Glutamatergic neuron (in vitro differentiated cells): Measurements from ENCODE around the gene PIP4K2A. TPM values are rescaled to one million over a fixed set of nuclear protein-coding genes. Genes with fewer than 3 reads are reported as not detected.

Experiments used
- DNase-seq: peaks from one replicate; pipeline ENCODE4 v3.0.0; 2022
- H3K27ac Mint-ChIP-seq: one replicate; pipeline ENCODE4 v1.8.0; 2020; ENCODE audit warnings: mild to moderate bottlenecking, mixed read lengths, inconsistent platforms; ENCODE audit not compliant: unreplicated experiment
- H3K27me3 Mint-ChIP-seq: one replicate; pipeline ENCODE4 v1.8.0; 2020; ENCODE audit warnings: mild to moderate bottlenecking, moderate library complexity, mixed read lengths, inconsistent platforms; ENCODE audit not compliant: unreplicated experiment
- H3K36me3 Mint-ChIP-seq: one replicate; pipeline ENCODE4 v1.8.0; 2020; ENCODE audit warnings: mild to moderate bottlenecking, mixed read lengths, inconsistent platforms; ENCODE audit not compliant: unreplicated experiment
- H3K4me1 Mint-ChIP-seq: one replicate; pipeline ENCODE4 v1.8.0; 2020; ENCODE audit warnings: mild to moderate bottlenecking, low read depth, mixed read lengths, inconsistent platforms; ENCODE audit not compliant: unreplicated experiment
- H3K4me3 Mint-ChIP-seq: one replicate; pipeline ENCODE4 v1.8.0; 2020; ENCODE audit warnings: mild to moderate bottlenecking, mixed read lengths, inconsistent platforms; ENCODE audit not compliant: unreplicated experiment
- H3K9me3 Mint-ChIP-seq: one replicate; pipeline ENCODE4 v1.8.0; 2020; ENCODE audit warnings: mild to moderate bottlenecking, moderate library complexity, mixed read lengths, inconsistent platforms; ENCODE audit not compliant: unreplicated experiment
- CTCF ChIP-seq: fragments of 200-600 bp; sonication (generic); IDR thresholded peaks from one replicate; pipeline ENCODE4 v1.5.0; 2021; ENCODE audit not compliant: partially characterized antibody, unreplicated experiment
- total RNA-seq: library from RNA; stranded (reverse); fragmentation: NEBNext Ultra II Directional; extraction: Animal tissue kit (Norgen Biotek cat#: 25700); gene quantifications from one replicate; pipeline ENCODE4 v1.2.1, GENCODE V29; 2021; ENCODE audit not compliant: unreplicated experiment

PIP4K2A gene
- total RNA-seq, 1 donor from 2014 or later: 20.7 TPM

GRCh38 chr10:22634606-22635459, 79.5 kb downstream of the PIP4K2A start:
- DNase-seq: no peak
- Mint-ChIP-seq H3K36me3 (no peaks in the 10 kb centered on the region), H3K27ac (peak overlapping the region; percentile 4), H3K9me3 (no peaks in the 10 kb centered on the region), H3K4me3 (no peak overlapping the region), H3K27me3 (no peaks in the 10 kb centered on the region), H3K4me1 (peaks cover 1% of the 10 kb centered on the region)
- TF ChIP-seq CTCF: no peak

GRCh38 chr10:22634093-22634492, 80.3 kb downstream of the PIP4K2A start:
- H3K4me3 Mint-ChIP-seq: no peak overlapping the region

GRCh38 chr10:22633528-22633927, 80.8 kb downstream of the PIP4K2A start:
- no peak for DNase-seq
- Mint-ChIP-seq H3K4me1 (peaks cover 1% of the 10 kb centered on the region), H3K4me3 (no peak overlapping the region), H3K9me3 (no peaks in the 10 kb centered on the region), H3K27ac (no peak overlapping the region), H3K27me3 (no peaks in the 10 kb centered on the region), H3K36me3 (no peaks in the 10 kb centered on the region)
- no peak for TF ChIP-seq CTCF

More at GRCh38 chr10:22634093-22634492, 80.3 kb downstream of the PIP4K2A start:
- no peak for TF ChIP-seq CTCF
- Mint-ChIP-seq H3K27ac (no peak overlapping the region), H3K9me3 (no peaks in the 10 kb centered on the region), H3K4me1 (peaks cover 1% of the 10 kb centered on the region), H3K27me3 (no peaks in the 10 kb centered on the region), H3K36me3 (no peaks in the 10 kb centered on the region)
- DNase-seq: no peak

- TF ChIP-seq CTCF: no peak
- H3K9me3 Mint-ChIP-seq: no peaks in the 10 kb centered on the region
- H3K36me3 Mint-ChIP-seq: no peaks in the 10 kb centered on the region
- peaks cover 1% of the 10 kb centered on the region for H3K4me1 Mint-ChIP-seq
- DNase-seq: no peak
- no peaks in the 10 kb centered on the region for H3K27me3 Mint-ChIP-seq
- no peak overlapping the region for H3K4me3 Mint-ChIP-seq
- H3K27ac Mint-ChIP-seq: no peak overlapping the region
Observed at GRCh38 chr10:22633106-22633505, 81.3 kb downstream of the PIP4K2A start.

GRCh38 chr10:22631646-22632278, 82.6 kb downstream of the PIP4K2A start:
- TF ChIP-seq CTCF: no peak

More at GRCh38 chr10:22631646-22632278, 82.6 kb downstream of the PIP4K2A start:
- Mint-ChIP-seq H3K4me3 (no peak overlapping the region), H3K36me3 (no peaks in the 10 kb centered on the region), H3K9me3 (no peaks in the 10 kb centered on the region), H3K27me3 (no peaks in the 10 kb centered on the region), H3K4me1 (peaks cover 1% of the 10 kb centered on the region), H3K27ac (no peak overlapping the region)
- no peak for DNase-seq
